Esophagus squamous epithelium (tissue), 5 donors: ENCODE results near the gene CAMTA1. TPM values are rescaled to one million over a fixed set of nuclear protein-coding genes. Genes with fewer than 3 reads are reported as not detected.

ENCODE experiments used
- DNase-seq: peaks from one replicate; lab custom pipeline; 2025; lab: John Stamatoyannopoulos, UW
- H3K27ac ChIP-seq, 4 donors: fragments of 200-600 bp; sonication (generic); one replicate each; pipeline ENCODE4 v1.5.1; 2016 to 2019; ENCODE audit warnings: mild to moderate bottlenecking in 1 of 4
- H3K27me3 ChIP-seq, 4 donors: fragments of 200-600 bp; sonication (generic); 1 replicate in 3 of 4; 2 replicates in 1 of 4; pipeline versions ENCODE4 v1.5.1 to v1.6.0; 2017 to 2021; ENCODE audit warnings: antibody characterized with exemption in 1 of 4
- H3K36me3 ChIP-seq, 3 donors: fragments of 200-600 bp; sonication (generic); one replicate each; pipeline ENCODE4 v1.5.1; 2016 to 2019
- H3K4me1 ChIP-seq, 3 donors: fragments of 200-600 bp; sonication (generic); one replicate each; pipeline ENCODE4 v1.5.1; 2017 to 2019
- H3K4me3 ChIP-seq, 4 donors: fragments of 200-600 bp; sonication (generic); 1 replicate in 3 of 4; 2 replicates in 1 of 4; pipeline ENCODE4 v1.5.1; 2016 to 2019; ENCODE audit warnings: mild to moderate bottlenecking in 2 of 4, moderate library complexity in 1 of 4
- H3K9me3 ChIP-seq, 3 donors: fragments of 200-600 bp; sonication (generic); one replicate each; pipeline ENCODE4 v1.5.1; 2016 to 2019
- POLR2A ChIP-seq, 4 donors: fragments of 450-650 bp; IDR thresholded peaks; one replicate each; pipeline ENCODE4 v1.6.1; 2017; ENCODE audit warnings: antibody characterized with exemption in 4 of 4, mild to moderate bottlenecking in 4 of 4, moderate library complexity in 3 of 4
- WGBS, 2 donors: methylation state at CpG; one replicate each; pipeline ENCODE4 v1.1.5; 2018; 5-methylcytosine and 5-hydroxymethylcytosine counted together
- intact Hi-C: fragments of 100-400 bp; cut with DNase I; formaldehyde crosslinking; loops from one replicate; pipeline ENCODE4 v1.15.0; 2022
- total RNA-seq, 4 donors: library from RNA; depleted of rRNA; stranded (reverse); fragments of >200 nt; gene quantifications; one replicate each; pipeline ENCODE4 v1.1.0, GENCODE V29; 2016
- TF ChIP-seq, protein P1 (sequence below), 6 experiments: fragments of 450-650 bp in 4 of 6; fragments of 200-600 bp in 2 of 6; sonication (generic) in 2 of 6; IDR thresholded peaks; one replicate each; pipeline ENCODE4 v1.5.1; 2016 to 2019; ENCODE audit warnings: antibody characterized with exemption in 6 of 6, mild to moderate bottlenecking in 4 of 6, moderate library complexity in 4 of 6
- donor health status: DM: yes; HTN: yes; CAD: no.

The CAMTA1 gene
- total RNA-seq, 4 donors from 2014 or later: 31.3 to 77.4 (median 45.9) TPM

- Histone ChIP-seq H3K27me3 (peaks cover 0 to 13% (median 0%) of the 10 kb centered on the region in 4 donors), H3K4me1 (peaks cover 0 to 10% (median 0%) of the 10 kb centered on the region in 3 donors), H3K36me3 (no peaks in the 10 kb centered on the region), H3K4me3 (no peak overlapping the region), H3K27ac (no peak overlapping the region), H3K9me3 (no peaks in the 10 kb centered on the region)
- intact Hi-C loops: no loop called here
- DNase-seq: no peak
- 36 to 41% methylated on average over 1 to 2 of the region's 2 CpGs for WGBS, 2 donors
- TF ChIP-seq, protein P1, sequence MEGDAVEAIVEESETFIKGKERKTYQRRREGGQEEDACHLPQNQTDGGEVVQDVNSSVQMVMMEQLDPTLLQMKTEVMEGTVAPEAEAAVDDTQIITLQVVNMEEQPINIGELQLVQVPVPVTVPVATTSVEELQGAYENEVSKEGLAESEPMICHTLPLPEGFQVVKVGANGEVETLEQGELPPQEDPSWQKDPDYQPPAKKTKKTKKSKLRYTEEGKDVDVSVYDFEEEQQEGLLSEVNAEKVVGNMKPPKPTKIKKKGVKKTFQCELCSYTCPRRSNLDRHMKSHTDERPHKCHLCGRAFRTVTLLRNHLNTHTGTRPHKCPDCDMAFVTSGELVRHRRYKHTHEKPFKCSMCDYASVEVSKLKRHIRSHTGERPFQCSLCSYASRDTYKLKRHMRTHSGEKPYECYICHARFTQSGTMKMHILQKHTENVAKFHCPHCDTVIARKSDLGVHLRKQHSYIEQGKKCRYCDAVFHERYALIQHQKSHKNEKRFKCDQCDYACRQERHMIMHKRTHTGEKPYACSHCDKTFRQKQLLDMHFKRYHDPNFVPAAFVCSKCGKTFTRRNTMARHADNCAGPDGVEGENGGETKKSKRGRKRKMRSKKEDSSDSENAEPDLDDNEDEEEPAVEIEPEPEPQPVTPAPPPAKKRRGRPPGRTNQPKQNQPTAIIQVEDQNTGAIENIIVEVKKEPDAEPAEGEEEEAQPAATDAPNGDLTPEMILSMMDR (IDR thresholded peaks at IDR 0.05): no peak
Observed at GRCh38 chr1:7339953-7340352, 554.7 kb downstream of the CAMTA1 start.

- H3K4me1 ChIP-seq: peaks cover 0 to 5% (median 0%) of the 10 kb centered on the region in 3 donors
- intact Hi-C loops: no loop called here
- no peak overlapping the region for H3K27ac ChIP-seq
- WGBS, 2 donors: 17 to 44% methylated on average over 1 to 9 of the region's 11 CpGs
- H3K27me3 ChIP-seq: peaks cover 0 to under 1% (median 0%) of the 10 kb centered on the region in 4 donors
- no peak overlapping the region for H3K4me3 ChIP-seq
- TF ChIP-seq, protein P1 (IDR thresholded peaks at IDR 0.05): no peak
- TF ChIP-seq POLR2A (IDR thresholded peaks at IDR 0.05): no peak
- no peaks in the 10 kb centered on the region for H3K9me3 ChIP-seq
- no peaks in the 10 kb centered on the region for H3K36me3 ChIP-seq
- no peak for DNase-seq
Observed at GRCh38 chr1:7341145-7341905, 556.1 kb downstream of the CAMTA1 start.

- 91 to 95% methylated on average over 6 of the region's 6 CpGs for WGBS, 2 donors
- H3K4me1 ChIP-seq: peaks cover 0 to 5% (median 0%) of the 10 kb centered on the region in 3 donors
- no peak overlapping the region for H3K4me3 ChIP-seq
- intact Hi-C loops: no loop called here
- no peak overlapping the region for H3K27ac ChIP-seq
- no peak for DNase-seq
- no peaks in the 10 kb centered on the region for H3K9me3 ChIP-seq
- no peaks in the 10 kb centered on the region for H3K36me3 ChIP-seq
- TF ChIP-seq, protein P1 (IDR thresholded peaks at IDR 0.05): no peak
- TF ChIP-seq POLR2A (IDR thresholded peaks at IDR 0.05): no peak
- H3K27me3 ChIP-seq: no peaks in the 10 kb centered on the region
Observed at GRCh38 chr1:7343882-7344281, 558.6 kb downstream of the CAMTA1 start.

- no peaks in the 10 kb centered on the region for H3K27me3 ChIP-seq
- no peaks in the 10 kb centered on the region for H3K36me3 ChIP-seq
- intact Hi-C loops: no loop called here
- DNase-seq: no peak
- TF ChIP-seq, protein P1 (IDR thresholded peaks at IDR 0.05): no peak
- TF ChIP-seq POLR2A (IDR thresholded peaks at IDR 0.05): no peak
- no peaks in the 10 kb centered on the region for H3K9me3 ChIP-seq
- no peak overlapping the region for H3K4me3 ChIP-seq
- H3K27ac ChIP-seq: no peak overlapping the region
- WGBS, 2 donors: 70 to 86% methylated on average over 2 of the region's 2 CpGs
- H3K4me1 ChIP-seq: peaks cover 0 to 5% (median 0%) of the 10 kb centered on the region in 3 donors
Observed at GRCh38 chr1:7344299-7344698, 559.0 kb downstream of the CAMTA1 start.

GRCh38 chr1:7345516-7345915 lies 560.3 kb downstream of the CAMTA1 start:
- no peak overlapping the region for H3K4me3 ChIP-seq
- no CpG with 5 or more reads among the region's 3 CpGs for WGBS, 2 donors
- no peak for TF ChIP-seq POLR2A (IDR thresholded peaks at IDR 0.05)
- TF ChIP-seq, protein P1 (IDR thresholded peaks at IDR 0.05): no peak
- intact Hi-C loops: no loop called here
- H3K27ac ChIP-seq: no peak overlapping the region
- peaks cover 0 to 3% (median 0%) of the 10 kb centered on the region in 4 donors for H3K27me3 ChIP-seq
- no peak for DNase-seq
- no peaks in the 10 kb centered on the region for H3K9me3 ChIP-seq
- peaks cover 0 to 5% (median 0%) of the 10 kb centered on the region in 3 donors for H3K4me1 ChIP-seq
- no peaks in the 10 kb centered on the region for H3K36me3 ChIP-seq
